Naive thymus-derived CD4-positive, alpha-beta T cell (primary cell): Measurements from ENCODE around the gene LPP. TPM values are rescaled to one million over a fixed set of nuclear protein-coding genes. Genes with fewer than 3 reads are reported as not detected.

Experiments
- ATAC-seq: fragments of 150-1000 bp; cut with Tn5 transposase; 2 replicates; pipeline ENCODE4 v1.10.0; 2021; ENCODE audit warnings: mild to moderate bottlenecking, moderate library complexity
- CTCF ChIA-PET: fragments of 350-600 bp; sonication (Branson Sonifier 250); formaldehyde crosslinking; loops from one replicate; lab custom pipeline; 2021; ENCODE audit warnings: antibody characterized with exemption; lab: Charles Lee
- POLR2A ChIA-PET: fragments of 350-600 bp; sonication (Branson Sonifier 250); formaldehyde crosslinking; loops from one replicate; lab custom pipeline; 2021; ENCODE audit warnings: antibody characterized with exemption, inconsistent platforms; lab: Charles Lee
- DNase-seq, 9 donors: peaks; one replicate each; pipeline versions ENCODE4 v3.0.0 to v3.0.0-alpha.2; 2020 to 2022; ENCODE audit warnings: mixed read lengths in 1 of 9
- H3K27ac ChIP-seq: one replicate; pipeline ENCODE4 v1.7.0; 2013; ENCODE audit warnings: mild to moderate bottlenecking, low read depth, low read length, moderate library complexity
- H3K27me3 ChIP-seq, 2 donors: one replicate each; pipeline ENCODE4 v1.7.0; 2013; ENCODE audit warnings: low read length in 2 of 2, mild to moderate bottlenecking in 2 of 2, moderate library complexity in 2 of 2; ENCODE audit not compliant: control insufficient read depth in 2 of 2, insufficient read depth in 2 of 2
- H3K36me3 ChIP-seq, 3 experiments: 1 replicate in 2 of 3; 2 replicates in 1 of 3; pipeline ENCODE4 v1.7.0; 2013; ENCODE audit warnings: low read length in 3 of 3, mild to moderate bottlenecking in 3 of 3, moderate library complexity in 1 of 3; ENCODE audit not compliant: insufficient read depth in 3 of 3, control insufficient read depth in 2 of 3
- H3K4me1 ChIP-seq, 2 donors: one replicate each; pipeline ENCODE4 v1.7.0; 2013; ENCODE audit warnings: low read length in 2 of 2, mild to moderate bottlenecking in 2 of 2, moderate library complexity in 1 of 2; ENCODE audit not compliant: control insufficient read depth in 2 of 2, insufficient read depth in 2 of 2
- H3K4me3 ChIP-seq: 2 replicates; pipeline ENCODE4 v1.7.0; 2013; ENCODE audit warnings: mild to moderate bottlenecking, low read length
- H3K9me3 ChIP-seq, 3 experiments: 1 replicate in 2 of 3; 2 replicates in 1 of 3; pipeline ENCODE4 v1.7.0; 2013; ENCODE audit warnings: low read length in 3 of 3; ENCODE audit not compliant: control insufficient read depth in 2 of 3
- H3K27ac Mint-ChIP-seq, 9 donors: one replicate each; pipeline ENCODE4 v1.8.0; 2020 to 2022; ENCODE audit warnings: mixed read lengths in 9 of 9, mild to moderate bottlenecking in 8 of 9, moderate library complexity in 5 of 9, inconsistent platforms in 2 of 9
- H3K27me3 Mint-ChIP-seq, 5 donors: one replicate each; pipeline ENCODE4 v1.8.0; 2021 to 2022; ENCODE audit warnings: mixed read lengths in 5 of 5, mild to moderate bottlenecking in 1 of 5
- H3K36me3 Mint-ChIP-seq, 5 donors: one replicate each; pipeline ENCODE4 v1.8.0; 2020 to 2022; ENCODE audit warnings: mixed read lengths in 5 of 5, mild to moderate bottlenecking in 3 of 5, inconsistent platforms in 1 of 5
- H3K4me1 Mint-ChIP-seq, 7 donors: one replicate each; pipeline ENCODE4 v1.8.0; 2020 to 2022; ENCODE audit warnings: mixed read lengths in 7 of 7, mild to moderate bottlenecking in 3 of 7, inconsistent platforms in 1 of 7
- H3K4me3 Mint-ChIP-seq, 10 donors: one replicate each; pipeline ENCODE4 v1.8.0; 2020 to 2022; ENCODE audit warnings: mild to moderate bottlenecking in 10 of 10, mixed read lengths in 10 of 10, moderate library complexity in 6 of 10, inconsistent platforms in 2 of 10
- H3K9me3 Mint-ChIP-seq, 11 donors: one replicate each; pipeline ENCODE4 v1.8.0; 2020 to 2022; ENCODE audit warnings: mixed read lengths in 11 of 11, mild to moderate bottlenecking in 4 of 11, inconsistent platforms in 1 of 11, moderate library complexity in 1 of 11
- intact Hi-C, 2 donors: fragments of 100-400 bp; cut with micrococcal nuclease; formaldehyde crosslinking; loops; one replicate each; pipeline ENCODE4 v1.15.1; 2023
- polyA plus RNA-seq, 2 donors: library from polyadenylated mRNA; unstranded; fragments of 300-500 nt; fragmentation: Illumina TruSeq; gene quantifications; one replicate each; pipeline ENCODE4 v1.2.3, GENCODE V29; 2021
- total RNA-seq, 6 experiments: library from RNA in 5 of 6; stranded (reverse) in 5 of 6; gene quantifications; 1 replicate in 5 of 6; 2 replicates in 1 of 6; pipeline ENCODE4 v1.2.3 and lab custom pipeline; 2021 to 2026

Gene LPP
- total and polyA plus RNA-seq, 7 experiments from 2014 or later: 10.3 to 95.2 (median 19.5) TPM

DNA sequence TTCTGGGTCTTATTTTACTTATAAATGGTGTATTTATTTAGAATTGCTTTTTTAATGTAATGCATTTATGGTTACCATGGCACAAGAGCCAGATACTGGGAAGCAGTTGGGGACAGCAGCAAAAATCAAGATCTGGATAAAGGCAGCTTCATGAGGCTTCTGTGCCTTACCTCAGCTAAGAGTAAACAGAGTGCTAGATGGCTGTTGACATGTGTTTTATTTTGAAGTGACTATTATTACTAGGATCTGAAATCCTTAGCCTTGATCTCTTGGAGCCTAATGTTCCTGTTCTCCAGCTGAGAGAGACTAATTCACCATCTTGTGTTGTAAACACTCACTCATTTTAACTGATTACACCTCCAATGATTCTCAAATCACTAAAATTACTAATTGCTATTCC is 317.8 kb downstream of the LPP start:
- Histone ChIP-seq H3K27me3 (no peaks in the 10 kb centered on the region), H3K36me3 (no peaks in the 10 kb centered on the region), H3K4me1 (no peaks in the 10 kb centered on the region), H3K4me3 (no peak overlapping the region), H3K27ac (no peak overlapping the region), H3K9me3 (no peaks in the 10 kb centered on the region)
- Mint-ChIP-seq H3K4me3 (no peak overlapping the region), H3K36me3 (peaks cover 4 to 33% (median 18%) of the 10 kb centered on the region in 5 donors), H3K4me1 (peaks cover 0 to 5% (median 0%) of the 10 kb centered on the region in 7 donors), H3K9me3 (peaks cover 0 to 5% (median 0%) of the 10 kb centered on the region in 11 donors), H3K27ac (no peak overlapping the region), H3K27me3 (no peaks in the 10 kb centered on the region)
- DNase-seq (no peak), ATAC-seq (no peak)
- POLR2A ChIA-PET: no interaction called here
- intact Hi-C loops: no loop called here
- CTCF ChIA-PET: no interaction called here

DNA sequence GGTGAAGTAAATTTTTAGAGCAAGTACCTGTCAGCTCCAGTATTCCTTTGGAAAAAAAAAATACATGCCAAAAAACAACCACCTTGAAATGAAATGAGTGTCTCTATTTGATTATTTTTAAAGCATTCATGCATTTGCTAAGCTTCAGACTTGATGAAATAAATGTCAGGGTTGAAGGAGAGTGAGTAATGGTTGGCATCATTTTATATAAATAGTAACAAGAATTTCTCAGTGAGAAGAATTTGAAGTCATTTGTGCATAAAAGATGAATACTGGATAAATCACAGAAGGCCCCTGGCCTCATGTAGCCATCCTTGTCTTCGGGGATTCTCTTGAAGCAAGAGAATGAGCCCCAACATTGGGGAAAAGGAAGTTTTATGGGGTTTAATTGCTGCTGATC is 318.4 kb downstream of the LPP start:
- no peak overlapping the region for H3K4me3 ChIP-seq
- Mint-ChIP-seq H3K36me3 (peaks cover 4 to 31% (median 17%) of the 10 kb centered on the region in 5 donors), H3K27ac (no peak overlapping the region), H3K27me3 (no peaks in the 10 kb centered on the region), H3K4me3 (no peak overlapping the region), H3K9me3 (peaks cover 0 to 5% (median 0%) of the 10 kb centered on the region in 11 donors), H3K4me1 (peaks cover 0 to 7% (median 3%) of the 10 kb centered on the region in 7 donors)
- no peak for DNase-seq
- no peaks in the 10 kb centered on the region for H3K36me3 ChIP-seq
- no peaks in the 10 kb centered on the region for H3K9me3 ChIP-seq
- no peak for ATAC-seq
- H3K4me1 ChIP-seq: no peaks in the 10 kb centered on the region
- ChIA-PET CTCF (interaction anchor here (0.6 kb wide), 1 partner anchor 23 kb away, joined by 3 read pairs; no protein-coding TSS in a partner anchor), POLR2A (no interaction called here)
- no peak overlapping the region for H3K27ac ChIP-seq
- intact Hi-C loops: no loop called here
- no peaks in the 10 kb centered on the region for H3K27me3 ChIP-seq

DNA sequence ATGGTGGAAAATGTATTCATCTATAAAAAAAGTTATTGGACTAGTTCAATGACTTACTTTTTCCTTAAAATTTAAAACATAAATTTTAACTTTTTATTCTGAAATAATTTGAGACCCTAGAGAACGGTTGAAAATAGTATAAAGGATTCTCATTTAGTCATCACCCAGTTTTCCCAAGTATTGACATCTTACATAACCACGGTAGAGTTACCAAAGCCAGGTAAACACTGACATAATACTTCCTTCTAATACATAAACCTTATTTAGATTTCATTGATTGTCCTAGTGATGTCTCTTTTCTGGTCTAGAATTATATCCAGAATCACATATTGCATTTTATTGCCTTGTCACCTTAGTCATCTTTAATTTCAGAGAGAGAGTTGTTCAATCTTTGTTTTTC is 319.1 kb downstream of the LPP start:
- H3K27me3 ChIP-seq: no peaks in the 10 kb centered on the region
- H3K27ac Mint-ChIP-seq: no peak overlapping the region

GRCh38 chr3:188473591-188474288 is 319.8 kb downstream of the LPP start:
- Histone ChIP-seq H3K4me3 (no peak overlapping the region), H3K9me3 (no peaks in the 10 kb centered on the region), H3K4me1 (peaks cover 0 to 4% of the 10 kb centered on the region in 2 donors), H3K27me3 (no peaks in the 10 kb centered on the region), H3K36me3 (no peaks in the 10 kb centered on the region), H3K27ac (no peak overlapping the region)
- Mint-ChIP-seq H3K4me1 (peaks cover 0 to 9% (median 4%) of the 10 kb centered on the region in 7 donors), H3K27me3 (no peaks in the 10 kb centered on the region), H3K36me3 (peaks cover 0 to 21% (median 11%) of the 10 kb centered on the region in 5 donors), H3K27ac (no peak overlapping the region), H3K4me3 (no peak overlapping the region), H3K9me3 (peaks cover 0 to 2% (median 0%) of the 10 kb centered on the region in 11 donors)
- DNase-seq: no peak
- CTCF ChIA-PET: no interaction called here
- intact Hi-C loops: no loop called here
- no peak for ATAC-seq
- POLR2A ChIA-PET: no interaction called here

More for the DNA sequence above, 319.1 kb downstream of the LPP start:
- peaks cover 0 to 8% (median 4%) of the 10 kb centered on the region in 7 donors for H3K4me1 Mint-ChIP-seq
- no peak overlapping the region for H3K27ac ChIP-seq
- no peak for ATAC-seq
- no peak overlapping the region for H3K4me3 ChIP-seq
- H3K36me3 Mint-ChIP-seq: peaks cover 4 to 28% (median 14%) of the 10 kb centered on the region in 5 donors
- intact Hi-C loops: no loop called here
- peaks cover 0 to 4% of the 10 kb centered on the region in 2 donors for H3K4me1 ChIP-seq
- no peak overlapping the region for H3K4me3 Mint-ChIP-seq
- H3K27me3 Mint-ChIP-seq: no peaks in the 10 kb centered on the region
- no peaks in the 10 kb centered on the region for H3K9me3 ChIP-seq
- DNase-seq: no peak
- H3K36me3 ChIP-seq: no peaks in the 10 kb centered on the region
- H3K9me3 Mint-ChIP-seq: peaks cover 0 to 3% (median 0%) of the 10 kb centered on the region in 11 donors
- ChIA-PET POLR2A (no interaction called here), CTCF (no interaction called here)

DNA sequence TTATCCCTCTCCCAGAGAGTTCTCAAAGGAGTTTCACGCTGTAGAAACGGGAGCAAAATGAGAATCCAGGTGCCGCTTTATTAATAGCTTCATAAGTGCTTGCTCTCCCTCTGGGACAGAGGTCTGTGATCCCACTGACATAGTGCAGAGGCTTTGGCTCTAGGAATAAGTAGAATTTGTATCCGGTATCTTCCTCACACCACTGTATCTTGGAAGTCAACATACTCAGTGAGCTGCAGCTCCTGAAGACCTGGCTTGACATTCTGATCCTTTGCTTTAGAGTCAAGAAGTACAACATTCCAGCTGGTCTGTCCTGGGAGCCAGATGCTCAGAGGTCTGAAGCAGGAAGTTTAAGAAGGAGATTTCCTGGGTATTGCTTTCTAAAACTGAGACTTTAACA is 323.0 kb downstream of the LPP start:
- DNase-seq (no peak), ATAC-seq (no peak)
- ChIA-PET CTCF (no interaction called here), POLR2A (no interaction called here)
- no peaks in the 10 kb centered on the region for H3K27me3 ChIP-seq
- Mint-ChIP-seq H3K9me3 (peaks cover 0 to 7% (median under 1%) of the 10 kb centered on the region in 11 donors), H3K4me3 (no peak overlapping the region), H3K36me3 (peaks cover 0 to 17% (median 12%) of the 10 kb centered on the region in 5 donors), H3K27me3 (no peaks in the 10 kb centered on the region), H3K4me1 (peaks cover 0 to 9% (median 7%) of the 10 kb centered on the region in 7 donors), H3K27ac (no peak overlapping the region)
- intact Hi-C loops: no loop called here
- H3K36me3 ChIP-seq: no peaks in the 10 kb centered on the region
- H3K9me3 ChIP-seq: no peaks in the 10 kb centered on the region
- H3K4me3 ChIP-seq: no peak overlapping the region
- H3K4me1 ChIP-seq: peaks cover 0 to 4% of the 10 kb centered on the region in 2 donors
- no peak overlapping the region for H3K27ac ChIP-seq

- POLR2A ChIA-PET: no interaction called here
- peaks cover 0 to 4% of the 10 kb centered on the region in 2 donors for H3K4me1 ChIP-seq
Observed at GRCh38 chr3:188480011-188480410, 326.1 kb downstream of the LPP start.

More at GRCh38 chr3:188480011-188480410, 326.1 kb downstream of the LPP start:
- H3K36me3 Mint-ChIP-seq: peaks cover 11 to 38% (median 32%) of the 10 kb centered on the region in 5 donors
- H3K9me3 Mint-ChIP-seq: peaks cover 0 to 10% (median 3%) of the 10 kb centered on the region in 11 donors
- Histone ChIP-seq H3K27ac (no peak overlapping the region), H3K36me3 (peaks cover 0 to 6% (median 0%) of the 10 kb centered on the region in 3 experiments), H3K9me3 (no peaks in the 10 kb centered on the region), H3K4me3 (no peak overlapping the region), H3K27me3 (no peaks in the 10 kb centered on the region)
- no peak overlapping the region for H3K4me3 Mint-ChIP-seq
- no peak overlapping the region for H3K27ac Mint-ChIP-seq
- H3K4me1 Mint-ChIP-seq: peaks cover 0 to 9% (median 7%) of the 10 kb centered on the region in 7 donors
- intact Hi-C loops: no loop called here
- no peak for ATAC-seq
- CTCF ChIA-PET: interaction anchor here (1.0 kb wide), 1 partner anchor 36 kb away, joined by 3 read pairs; no protein-coding TSS in a partner anchor
- no peak for DNase-seq
- H3K27me3 Mint-ChIP-seq: no peaks in the 10 kb centered on the region
